ENCODE results near the gene SEPTIN1. TPM values are rescaled to one million over a fixed set of nuclear protein-coding genes. Genes with fewer than 3 reads are reported as not detected.
A peak's percentile ranks its signal among the peaks of the same experiment; 100 is the strongest.

Gene SEPTIN1, protein sequence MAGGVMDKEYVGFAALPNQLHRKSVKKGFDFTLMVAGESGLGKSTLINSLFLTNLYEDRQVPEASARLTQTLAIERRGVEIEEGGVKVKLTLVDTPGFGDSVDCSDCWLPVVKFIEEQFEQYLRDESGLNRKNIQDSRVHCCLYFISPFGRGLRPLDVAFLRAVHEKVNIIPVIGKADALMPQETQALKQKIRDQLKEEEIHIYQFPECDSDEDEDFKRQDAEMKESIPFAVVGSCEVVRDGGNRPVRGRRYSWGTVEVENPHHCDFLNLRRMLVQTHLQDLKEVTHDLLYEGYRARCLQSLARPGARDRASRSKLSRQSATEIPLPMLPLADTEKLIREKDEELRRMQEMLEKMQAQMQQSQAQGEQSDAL
- 1 to 10 TPM in 2 of 4 donors, under 1 TPM in 1, not detected in 1; 0.52 to 2.3 (median 1.3) TPM for total RNA-seq

DNA sequence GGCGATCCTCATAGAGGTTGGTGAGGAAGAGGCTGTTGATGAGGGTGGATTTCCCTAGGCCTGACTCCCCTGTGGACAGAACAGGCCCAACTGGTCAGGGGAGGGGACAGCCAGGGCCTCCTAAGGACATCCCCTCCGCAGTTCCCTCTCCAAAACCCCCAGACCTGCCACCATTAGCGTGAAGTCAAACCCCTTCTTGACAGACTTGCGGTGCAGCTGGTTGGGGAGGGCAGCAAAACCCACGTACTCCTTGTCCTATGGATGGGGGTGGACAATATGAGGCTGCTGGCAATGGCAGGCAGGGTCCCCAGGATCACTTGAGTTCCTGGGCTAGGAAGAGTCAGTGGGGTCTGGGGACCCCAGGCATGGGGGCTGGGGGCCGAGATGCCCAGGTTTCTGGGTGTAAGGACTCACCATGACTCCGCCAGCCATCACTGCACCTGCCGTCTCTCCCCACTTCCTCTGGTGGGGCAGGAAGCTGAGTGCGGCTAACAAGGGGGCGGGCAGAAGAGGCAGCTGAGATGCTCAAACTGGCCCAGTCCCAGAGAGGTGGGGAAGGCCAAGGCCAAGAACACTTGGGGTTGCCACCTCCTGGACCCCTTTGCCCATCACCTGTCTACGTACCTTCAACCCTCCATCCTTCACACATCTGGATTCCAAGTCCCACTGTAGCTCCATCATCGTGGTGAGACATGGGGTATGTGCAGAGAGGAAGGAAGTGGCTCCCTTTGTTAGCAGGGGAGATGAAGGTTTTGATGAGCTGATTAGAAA, at the start of gene SEPTIN1:
SEPTIN1 (minus strand) TSS at position 451 of the 771 bp plus-strand sequence; CDS start at position 432, 19 bp downstream.
- H3K27ac ChIP-seq = no peak within 1 kb of the TSS
- no peak within 1 kb of the TSS for H3K4me3 ChIP-seq
- DNase-seq (ENCODE audit: low spot score in 2 of 2) = no peak
- H3K4me1 ChIP-seq = peaks cover 16% of the 10 kb centered on the region
- no peaks in the 10 kb centered on the region for H3K27me3 ChIP-seq
- no peaks in the 10 kb centered on the region for H3K9me3 ChIP-seq
- TF ChIP-seq EP300 (IDR thresholded peaks at IDR 0.05) (no peak), POLR2AphosphoS5 (IDR thresholded peaks at IDR 0.05) (no peak), POLR2A (IDR thresholded peaks at IDR 0.05) (no peak)
- TF ChIP-seq, protein P1, sequence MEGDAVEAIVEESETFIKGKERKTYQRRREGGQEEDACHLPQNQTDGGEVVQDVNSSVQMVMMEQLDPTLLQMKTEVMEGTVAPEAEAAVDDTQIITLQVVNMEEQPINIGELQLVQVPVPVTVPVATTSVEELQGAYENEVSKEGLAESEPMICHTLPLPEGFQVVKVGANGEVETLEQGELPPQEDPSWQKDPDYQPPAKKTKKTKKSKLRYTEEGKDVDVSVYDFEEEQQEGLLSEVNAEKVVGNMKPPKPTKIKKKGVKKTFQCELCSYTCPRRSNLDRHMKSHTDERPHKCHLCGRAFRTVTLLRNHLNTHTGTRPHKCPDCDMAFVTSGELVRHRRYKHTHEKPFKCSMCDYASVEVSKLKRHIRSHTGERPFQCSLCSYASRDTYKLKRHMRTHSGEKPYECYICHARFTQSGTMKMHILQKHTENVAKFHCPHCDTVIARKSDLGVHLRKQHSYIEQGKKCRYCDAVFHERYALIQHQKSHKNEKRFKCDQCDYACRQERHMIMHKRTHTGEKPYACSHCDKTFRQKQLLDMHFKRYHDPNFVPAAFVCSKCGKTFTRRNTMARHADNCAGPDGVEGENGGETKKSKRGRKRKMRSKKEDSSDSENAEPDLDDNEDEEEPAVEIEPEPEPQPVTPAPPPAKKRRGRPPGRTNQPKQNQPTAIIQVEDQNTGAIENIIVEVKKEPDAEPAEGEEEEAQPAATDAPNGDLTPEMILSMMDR (IDR thresholded peaks at IDR 0.05) = no peak
- no peaks in the 10 kb centered on the region for H3K36me3 ChIP-seq
- 55% methylated on average over 8 of the region's 12 CpGs for WGBS

DNA sequence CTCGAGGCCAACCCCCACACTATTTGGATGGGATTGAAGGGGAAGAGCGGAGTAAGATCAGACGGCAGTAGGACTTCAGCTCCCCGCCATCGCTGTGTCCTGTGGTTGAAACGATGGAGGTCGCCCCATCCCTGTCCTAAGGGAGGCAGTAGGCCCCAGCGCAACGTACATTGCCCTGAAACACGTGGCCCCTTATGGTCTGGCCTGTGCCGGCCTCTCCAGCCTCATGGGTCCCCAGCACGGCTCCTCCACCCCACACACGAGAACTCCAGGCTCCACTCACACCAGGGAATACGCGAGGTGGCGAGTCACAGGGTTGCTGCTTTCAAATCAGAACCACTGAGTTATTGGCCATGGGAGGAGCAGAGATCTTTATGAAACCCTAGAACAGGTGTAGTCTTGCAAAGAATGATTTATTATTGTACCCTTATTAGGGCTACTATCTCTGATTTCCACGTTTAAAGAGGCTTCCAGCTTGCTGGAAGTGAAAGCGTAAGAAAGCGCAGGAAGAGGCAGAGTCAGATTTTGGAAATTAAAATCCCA, 48.1 kb upstream of the SEPTIN1 start:
- H3K36me3 ChIP-seq = no peaks in the 10 kb centered on the region
- H3K4me3 ChIP-seq = peak overlapping the region; percentile 57
- H3K27me3 ChIP-seq = no peaks in the 10 kb centered on the region
- DNase-seq (ENCODE audit: low spot score in 2 of 2) = peak in 1 of 2 donors; percentile 69
- H3K27ac ChIP-seq = no peak overlapping the region
- H3K9me3 ChIP-seq = no peaks in the 10 kb centered on the region
- peaks cover 21% of the 10 kb centered on the region for H3K4me1 ChIP-seq
- TF ChIP-seq POLR2AphosphoS5 (IDR thresholded peaks at IDR 0.05) (no peak), POLR2A (IDR thresholded peaks at IDR 0.05) (no peak), EP300 (IDR thresholded peaks at IDR 0.05) (no peak)
- TF ChIP-seq, protein P1 (IDR thresholded peaks at IDR 0.05) = no peak
- WGBS = 61% methylated on average over 13 of the region's 19 CpGs

DNA sequence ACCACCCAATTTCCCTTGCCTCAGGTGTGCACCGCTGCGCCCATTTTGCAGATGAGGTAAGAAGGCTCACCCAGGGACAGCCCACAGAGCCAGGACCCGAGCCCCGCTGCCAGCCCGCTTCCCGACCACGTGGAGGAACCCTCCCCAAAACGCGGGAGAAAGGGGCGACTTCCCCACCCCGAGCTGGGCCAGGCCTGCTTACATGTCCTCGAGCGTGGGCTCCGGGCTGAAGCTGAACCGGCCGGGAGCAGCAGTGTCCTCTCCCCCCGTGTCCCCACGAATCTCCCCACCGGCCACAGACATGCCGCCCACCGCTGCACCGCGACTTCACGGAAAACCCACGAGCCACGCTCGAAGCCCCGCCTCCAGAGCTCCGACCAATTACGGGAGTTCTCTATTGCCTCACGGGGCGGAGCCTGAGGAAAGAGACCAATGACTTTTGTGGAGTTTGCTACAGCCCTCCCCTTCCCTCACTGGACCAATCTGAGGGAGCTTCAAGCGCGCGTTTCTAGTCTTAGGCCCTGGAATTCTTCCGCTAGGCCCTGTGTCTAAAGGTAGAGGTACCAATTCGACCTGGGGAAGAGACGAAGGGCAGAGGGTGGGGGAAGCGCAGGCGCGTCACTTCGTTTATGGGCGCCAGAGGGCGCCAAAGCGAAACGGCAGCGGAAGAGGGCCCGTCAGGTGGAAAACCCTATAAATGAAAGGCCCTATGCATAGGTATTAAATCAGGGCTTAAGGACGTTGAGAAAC, 47.5 kb upstream of the SEPTIN1 start, which contains the start of gene DCTPP1:
DCTPP1 (minus strand) TSS at position 353 of the 750 bp plus-strand sequence; CDS start at position 303, 50 bp downstream.
- H3K4me3 ChIP-seq = peak within 1 kb of the TSS; percentile 57
- peaks cover 1% of the 10 kb centered on the region for H3K36me3 ChIP-seq
- no peaks in the 10 kb centered on the region for H3K27me3 ChIP-seq
- peak; percentile 97 to 98 for DNase-seq (ENCODE audit: low spot score in 2 of 2)
- under 1% methylated on average over 46 of the region's 49 CpGs for WGBS
- no peaks in the 10 kb centered on the region for H3K9me3 ChIP-seq
- H3K4me1 ChIP-seq = peaks cover 21% of the 10 kb centered on the region
- TF ChIP-seq POLR2AphosphoS5 (IDR thresholded peaks at IDR 0.05) (peak in 2 of 3 donors; percentile 59 to 88), POLR2A (IDR thresholded peaks at IDR 0.05) (no peak)
- TF ChIP-seq, protein P1 (IDR thresholded peaks at IDR 0.05) = peak; percentile 69 to 81
- H3K27ac ChIP-seq = peak within 1 kb of the TSS; percentile 46

DNA sequence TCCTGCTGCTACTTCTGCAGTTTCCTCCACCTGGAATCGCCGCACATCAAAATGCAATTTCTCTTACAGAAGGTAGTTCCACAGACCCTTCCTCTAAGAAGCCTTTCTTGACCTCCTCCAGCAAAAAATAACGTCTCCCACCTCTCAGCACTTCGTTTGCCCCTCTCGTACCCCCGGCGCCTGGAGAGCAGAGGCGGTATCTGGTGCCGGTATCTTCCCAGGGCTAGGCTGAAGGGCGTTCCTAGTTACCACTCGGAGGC, 47.0 kb upstream of the SEPTIN1 start:
- H3K27me3 ChIP-seq = no peaks in the 10 kb centered on the region
- DNase-seq (ENCODE audit: low spot score in 2 of 2) = no peak
- 0% methylated on average over 11 of the region's 11 CpGs for WGBS
- H3K36me3 ChIP-seq = peaks cover 6% of the 10 kb centered on the region
- H3K4me3 ChIP-seq = peak overlapping the region; percentile 57
- H3K4me1 ChIP-seq = peaks cover 21% of the 10 kb centered on the region
- H3K9me3 ChIP-seq = no peaks in the 10 kb centered on the region
- H3K27ac ChIP-seq = peak overlapping the region; percentile 46
- TF ChIP-seq POLR2A (IDR thresholded peaks at IDR 0.05) (no peak), EP300 (IDR thresholded peaks at IDR 0.05) (no peak), POLR2AphosphoS5 (IDR thresholded peaks at IDR 0.05) (no peak)
- TF ChIP-seq, protein P1 (IDR thresholded peaks at IDR 0.05) = no peak

Measured in suprapubic skin (tissue), 4 donors.